Peyer's patch (tissue), 4 donors: ENCODE results near the gene PRPF18. TPM values are rescaled to one million over a fixed set of nuclear protein-coding genes. Genes with fewer than 3 reads are reported as not detected.

ENCODE experiments used
- DNase-seq, 3 donors: peaks; one replicate each; pipeline ENCODE4 v3.0.0-alpha.2; 2017 to 2019
- H3K27ac ChIP-seq, 4 donors: fragments of 200-600 bp; sonication (generic); one replicate each; pipeline ENCODE4 v1.5.1; 2016 to 2019
- H3K27me3 ChIP-seq, 2 donors: fragments of 200-600 bp; sonication (generic); one replicate each; pipeline ENCODE4 v1.5.1; 2019
- H3K36me3 ChIP-seq, 3 donors: fragments of 200-600 bp; sonication (generic); one replicate each; pipeline ENCODE4 v1.5.1; 2016 to 2019
- H3K4me1 ChIP-seq, 4 donors: fragments of 200-600 bp; sonication (generic); one replicate each; pipeline ENCODE4 v1.5.1; 2016 to 2019
- H3K4me3 ChIP-seq, 4 donors: fragments of 200-600 bp; sonication (generic); 1 replicate in 3 of 4; 2 replicates in 1 of 4; pipeline ENCODE4 v1.5.1; 2016 to 2019; ENCODE audit warnings: mild to moderate bottlenecking in 1 of 4
- H3K9me3 ChIP-seq, 4 donors: fragments of 200-600 bp; sonication (generic); one replicate each; pipeline ENCODE4 v1.5.1; 2016 to 2019; ENCODE audit warnings: mild to moderate bottlenecking in 1 of 4
- POLR2A ChIP-seq, 2 donors: fragments of 450-650 bp; IDR thresholded peaks; one replicate each; pipeline ENCODE4 v1.5.1; 2017; ENCODE audit warnings: antibody characterized with exemption in 2 of 2, mild to moderate bottlenecking in 2 of 2, moderate library complexity in 2 of 2
- total RNA-seq, 4 donors: library from RNA; depleted of rRNA; stranded (reverse); fragments of >200 nt; gene quantifications; one replicate each; pipeline ENCODE4 v1.1.0, GENCODE V29; 2016
- TF ChIP-seq, protein P1 (sequence below), 6 experiments: fragments of 450-650 bp in 4 of 6; fragments of 200-600 bp in 2 of 6; sonication (generic) in 1 of 6; IDR thresholded peaks; one replicate each; pipeline ENCODE4 v1.5.1; 2017 to 2019; ENCODE audit warnings: antibody characterized with exemption in 6 of 6, mild to moderate bottlenecking in 3 of 6, moderate library complexity in 1 of 6

Gene PRPF18
- total RNA-seq, 4 donors from 2014 or later: 39.9 to 175 (median 49.6) TPM

DNA sequence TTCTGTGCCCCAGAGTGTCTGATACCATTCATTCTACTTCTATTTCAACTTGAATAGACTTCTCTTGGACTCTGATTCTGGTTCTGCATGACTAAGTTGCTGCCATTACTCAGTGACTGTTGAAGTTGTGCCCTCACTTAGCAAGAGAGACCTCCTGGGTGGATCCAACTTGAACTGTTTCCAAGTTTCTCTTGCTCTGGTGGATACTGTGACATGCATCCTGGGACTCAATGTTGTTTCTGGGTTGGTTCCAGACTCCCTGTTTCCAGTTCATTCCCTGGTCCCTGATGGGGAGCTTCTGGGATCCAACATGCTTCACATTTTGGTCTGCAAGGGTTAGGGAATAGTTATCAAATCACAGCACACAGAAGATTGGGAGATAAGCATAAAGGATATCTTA, 26.2 kb upstream of the PRPF18 start:
- H3K9me3 ChIP-seq: no peaks in the 10 kb centered on the region
- no peaks in the 10 kb centered on the region for H3K4me1 ChIP-seq
- H3K27ac ChIP-seq: no peak overlapping the region
- no peak for TF ChIP-seq POLR2A (IDR thresholded peaks at IDR 0.05)
- TF ChIP-seq, protein P1, sequence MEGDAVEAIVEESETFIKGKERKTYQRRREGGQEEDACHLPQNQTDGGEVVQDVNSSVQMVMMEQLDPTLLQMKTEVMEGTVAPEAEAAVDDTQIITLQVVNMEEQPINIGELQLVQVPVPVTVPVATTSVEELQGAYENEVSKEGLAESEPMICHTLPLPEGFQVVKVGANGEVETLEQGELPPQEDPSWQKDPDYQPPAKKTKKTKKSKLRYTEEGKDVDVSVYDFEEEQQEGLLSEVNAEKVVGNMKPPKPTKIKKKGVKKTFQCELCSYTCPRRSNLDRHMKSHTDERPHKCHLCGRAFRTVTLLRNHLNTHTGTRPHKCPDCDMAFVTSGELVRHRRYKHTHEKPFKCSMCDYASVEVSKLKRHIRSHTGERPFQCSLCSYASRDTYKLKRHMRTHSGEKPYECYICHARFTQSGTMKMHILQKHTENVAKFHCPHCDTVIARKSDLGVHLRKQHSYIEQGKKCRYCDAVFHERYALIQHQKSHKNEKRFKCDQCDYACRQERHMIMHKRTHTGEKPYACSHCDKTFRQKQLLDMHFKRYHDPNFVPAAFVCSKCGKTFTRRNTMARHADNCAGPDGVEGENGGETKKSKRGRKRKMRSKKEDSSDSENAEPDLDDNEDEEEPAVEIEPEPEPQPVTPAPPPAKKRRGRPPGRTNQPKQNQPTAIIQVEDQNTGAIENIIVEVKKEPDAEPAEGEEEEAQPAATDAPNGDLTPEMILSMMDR (IDR thresholded peaks at IDR 0.05): no peak
- H3K27me3 ChIP-seq: no peaks in the 10 kb centered on the region
- no peaks in the 10 kb centered on the region for H3K36me3 ChIP-seq
- no peak for DNase-seq
- H3K4me3 ChIP-seq: no peak overlapping the region

DNA sequence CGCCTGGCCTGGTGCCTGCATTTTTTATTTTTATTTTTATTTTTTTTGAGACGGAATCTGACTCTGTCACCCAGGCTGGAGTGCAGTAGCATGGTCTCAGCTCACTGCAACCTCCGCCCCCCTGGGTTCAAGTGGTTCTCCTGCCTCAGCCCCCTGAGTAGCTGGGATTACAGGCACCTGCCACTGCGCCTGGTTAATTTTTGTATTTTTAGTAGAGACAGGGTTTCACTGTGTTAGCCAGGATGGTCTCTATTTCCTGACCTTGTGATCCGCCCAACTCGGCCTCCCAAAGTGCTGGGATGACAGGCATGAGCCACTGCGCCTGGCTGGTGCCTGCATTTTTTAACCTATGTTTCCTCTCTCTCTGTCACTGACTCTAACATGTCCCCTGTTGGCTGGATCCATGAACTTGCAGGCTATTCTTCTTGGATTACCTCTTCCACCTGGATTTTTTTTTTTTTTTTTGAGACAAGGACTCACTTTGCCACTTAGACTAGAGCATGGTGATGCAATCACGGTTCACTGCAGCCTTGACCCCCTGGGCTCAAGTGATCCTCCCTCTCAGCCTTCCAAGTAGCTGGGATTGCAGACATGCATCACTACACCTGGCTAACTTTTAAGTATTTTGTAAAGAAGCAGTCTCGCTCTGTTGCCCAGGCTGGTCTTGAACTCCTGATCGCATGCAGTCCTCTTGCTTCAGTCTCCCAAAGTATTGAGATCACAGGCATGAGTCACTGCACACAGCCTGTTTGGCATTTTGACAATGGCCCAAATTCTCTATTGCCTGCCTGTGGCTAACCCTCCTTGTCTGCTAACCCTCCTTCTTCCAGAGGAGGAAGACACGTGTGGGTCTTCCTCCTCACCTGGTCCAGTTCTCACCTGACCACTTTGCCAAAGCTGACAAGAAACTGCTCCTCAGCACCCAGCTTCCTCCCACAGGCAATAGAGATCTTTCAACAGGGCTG, 23.0 kb upstream of the PRPF18 start:
- no peaks in the 10 kb centered on the region for H3K9me3 ChIP-seq
- no peak overlapping the region for H3K27ac ChIP-seq
- no peak overlapping the region for H3K4me3 ChIP-seq
- DNase-seq: no peak
- H3K36me3 ChIP-seq: no peaks in the 10 kb centered on the region
- no peak for TF ChIP-seq POLR2A (IDR thresholded peaks at IDR 0.05)
- TF ChIP-seq, protein P1 (IDR thresholded peaks at IDR 0.05): no peak
- no peaks in the 10 kb centered on the region for H3K27me3 ChIP-seq
- no peaks in the 10 kb centered on the region for H3K4me1 ChIP-seq

DNA sequence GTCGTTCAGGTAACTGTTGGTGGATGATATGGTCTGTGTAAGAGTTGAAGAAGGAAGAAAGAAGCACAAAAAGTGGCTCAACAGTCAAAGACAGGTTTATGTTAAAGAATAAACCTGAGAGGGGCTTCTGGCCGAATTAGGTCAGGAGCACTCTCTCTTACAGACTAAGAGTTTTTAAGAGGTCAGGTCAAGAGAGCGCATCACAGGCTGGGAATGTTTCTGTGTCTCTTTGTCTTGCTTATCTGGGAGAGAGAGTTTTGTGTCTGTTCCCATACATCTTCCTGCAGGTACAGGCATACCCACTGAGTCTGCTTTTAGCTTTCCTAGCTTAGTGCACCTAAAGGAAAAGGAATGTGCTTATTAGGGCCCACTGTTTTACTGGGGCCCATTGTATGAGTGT, 22.2 kb upstream of the PRPF18 start:
- no peak for DNase-seq

DNA sequence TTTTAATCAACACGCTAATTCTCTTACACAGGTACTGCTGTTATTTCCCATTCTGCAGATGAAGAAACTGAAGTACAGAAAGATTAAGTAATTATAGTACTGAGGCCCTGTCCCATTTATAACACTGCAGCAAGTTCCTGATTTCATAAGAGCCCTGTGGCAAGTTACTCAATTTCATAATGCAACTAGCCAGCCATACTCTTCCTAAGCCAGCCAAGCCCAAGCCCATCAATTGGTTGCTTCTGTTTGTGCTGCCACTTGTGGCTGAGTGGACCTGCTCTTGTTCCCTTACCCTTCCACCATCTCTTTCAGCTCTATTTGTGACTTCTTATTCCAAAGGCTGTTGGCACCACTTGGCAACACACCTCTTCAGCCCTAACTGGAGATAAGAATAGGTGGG, 19.7 kb upstream of the PRPF18 start:
- no peaks in the 10 kb centered on the region for H3K9me3 ChIP-seq
- TF ChIP-seq, protein P1 (IDR thresholded peaks at IDR 0.05): no peak
- TF ChIP-seq POLR2A (IDR thresholded peaks at IDR 0.05): no peak
- H3K27me3 ChIP-seq: no peaks in the 10 kb centered on the region
- H3K27ac ChIP-seq: no peak overlapping the region
- H3K36me3 ChIP-seq: no peaks in the 10 kb centered on the region
- DNase-seq: no peak
- H3K4me1 ChIP-seq: no peaks in the 10 kb centered on the region
- no peak overlapping the region for H3K4me3 ChIP-seq

More for the DNA sequence above, 22.2 kb upstream of the PRPF18 start:
- Histone ChIP-seq H3K36me3 (no peaks in the 10 kb centered on the region), H3K9me3 (no peaks in the 10 kb centered on the region), H3K4me3 (no peak overlapping the region), H3K4me1 (no peaks in the 10 kb centered on the region), H3K27ac (no peak overlapping the region), H3K27me3 (no peaks in the 10 kb centered on the region)
- no peak for TF ChIP-seq POLR2A (IDR thresholded peaks at IDR 0.05)
- TF ChIP-seq, protein P1 (IDR thresholded peaks at IDR 0.05): no peak

DNA sequence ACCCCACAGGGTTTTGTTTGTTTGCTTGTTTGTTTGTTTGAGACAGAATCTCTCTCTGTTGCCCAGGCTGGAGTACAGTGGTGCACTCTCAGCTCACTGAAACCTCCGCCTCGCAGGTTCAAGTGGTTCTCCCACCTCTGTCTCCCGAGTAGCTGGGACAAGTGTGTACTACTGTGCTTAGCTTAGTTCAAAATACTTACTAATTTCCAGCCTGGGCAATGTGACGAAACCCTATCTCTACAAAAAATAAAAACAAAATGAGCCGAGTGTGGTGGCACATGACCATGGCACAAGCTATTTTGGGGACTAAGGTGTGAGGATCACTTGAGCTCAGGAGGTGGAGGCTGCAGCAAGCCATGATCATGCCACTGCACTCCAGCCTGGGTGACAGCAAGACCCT, 15.2 kb upstream of the PRPF18 start:
- DNase-seq: no peak

More for the DNA sequence above, 15.2 kb upstream of the PRPF18 start:
- TF ChIP-seq POLR2A (IDR thresholded peaks at IDR 0.05): no peak
- TF ChIP-seq, protein P1 (IDR thresholded peaks at IDR 0.05): no peak
- Histone ChIP-seq H3K4me3 (no peak overlapping the region), H3K36me3 (no peaks in the 10 kb centered on the region), H3K9me3 (no peaks in the 10 kb centered on the region), H3K4me1 (no peaks in the 10 kb centered on the region), H3K27me3 (no peaks in the 10 kb centered on the region), H3K27ac (no peak overlapping the region)
